ENCODE results near the gene ALKBH5.

Gene ALKBH5

DNA sequence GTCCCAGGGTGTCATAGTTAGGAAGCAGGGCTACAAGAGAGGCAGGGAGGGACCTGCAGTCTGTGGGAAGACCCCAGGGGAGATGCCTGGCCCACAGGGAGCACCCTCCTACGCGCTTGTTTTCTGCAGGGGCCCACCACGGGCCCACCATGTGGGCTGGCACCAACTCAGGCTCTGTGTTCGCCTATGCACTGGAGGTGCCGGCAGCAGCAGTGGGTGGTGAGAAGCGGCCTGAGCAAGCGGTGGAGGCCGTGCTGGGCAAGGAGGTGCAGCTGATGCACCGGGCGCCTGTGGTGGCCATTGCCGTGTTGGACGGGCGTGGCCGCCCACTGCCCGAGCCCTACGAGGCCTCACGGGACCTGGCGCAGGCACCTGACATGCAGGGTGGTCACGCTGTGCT lies 56.8 kb downstream of the ALKBH5 start:
- no peak overlapping the region for H3K4me3 ChIP-seq (replicated peaks; ENCODE audit: low read depth, low read length)
- DNase-seq (ENCODE audit: low read depth) = no peak
- TF ChIP-seq, protein P1, sequence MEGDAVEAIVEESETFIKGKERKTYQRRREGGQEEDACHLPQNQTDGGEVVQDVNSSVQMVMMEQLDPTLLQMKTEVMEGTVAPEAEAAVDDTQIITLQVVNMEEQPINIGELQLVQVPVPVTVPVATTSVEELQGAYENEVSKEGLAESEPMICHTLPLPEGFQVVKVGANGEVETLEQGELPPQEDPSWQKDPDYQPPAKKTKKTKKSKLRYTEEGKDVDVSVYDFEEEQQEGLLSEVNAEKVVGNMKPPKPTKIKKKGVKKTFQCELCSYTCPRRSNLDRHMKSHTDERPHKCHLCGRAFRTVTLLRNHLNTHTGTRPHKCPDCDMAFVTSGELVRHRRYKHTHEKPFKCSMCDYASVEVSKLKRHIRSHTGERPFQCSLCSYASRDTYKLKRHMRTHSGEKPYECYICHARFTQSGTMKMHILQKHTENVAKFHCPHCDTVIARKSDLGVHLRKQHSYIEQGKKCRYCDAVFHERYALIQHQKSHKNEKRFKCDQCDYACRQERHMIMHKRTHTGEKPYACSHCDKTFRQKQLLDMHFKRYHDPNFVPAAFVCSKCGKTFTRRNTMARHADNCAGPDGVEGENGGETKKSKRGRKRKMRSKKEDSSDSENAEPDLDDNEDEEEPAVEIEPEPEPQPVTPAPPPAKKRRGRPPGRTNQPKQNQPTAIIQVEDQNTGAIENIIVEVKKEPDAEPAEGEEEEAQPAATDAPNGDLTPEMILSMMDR (IDR thresholded peaks at IDR 0.05; ENCODE audit: low read length, missing control alignments) = no peak

DNA sequence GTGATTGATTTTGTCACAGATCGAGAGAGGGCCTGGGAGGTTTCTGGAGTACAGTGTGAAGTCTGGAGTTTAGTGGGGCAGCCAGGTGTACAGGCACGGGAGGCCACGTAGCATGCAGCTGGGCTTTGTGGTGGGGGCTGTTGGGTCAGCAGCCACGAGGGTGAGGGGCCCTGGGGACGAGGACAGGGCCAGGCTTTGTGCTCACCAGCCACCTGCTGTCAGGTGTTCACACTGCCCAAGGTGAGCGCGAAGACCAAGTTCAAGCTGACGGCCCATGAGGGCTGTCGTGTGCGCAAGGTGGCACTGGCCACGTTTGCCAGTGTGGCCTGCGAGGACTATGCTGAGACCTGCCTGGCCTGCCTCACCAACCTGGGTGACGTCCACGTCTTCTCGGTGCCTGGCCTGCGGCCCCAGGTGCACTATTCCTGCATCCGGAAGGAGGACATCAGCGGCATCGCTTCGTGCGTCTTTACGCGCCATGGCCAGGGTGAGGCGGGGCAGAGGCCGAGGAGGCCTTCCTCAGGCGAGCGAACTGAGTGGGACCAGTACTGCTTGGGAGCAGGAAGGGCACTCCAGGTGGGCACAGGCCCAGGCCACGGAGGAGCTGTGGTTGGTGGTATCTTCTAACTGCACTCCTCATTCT lies 57.7 kb downstream of the ALKBH5 start:
- no peak for DNase-seq (ENCODE audit: low read depth)
- H3K4me3 ChIP-seq (replicated peaks; ENCODE audit: low read depth, low read length) = no peak overlapping the region
- TF ChIP-seq, protein P1 (IDR thresholded peaks at IDR 0.05; ENCODE audit: low read length, missing control alignments) = no peak

DNA sequence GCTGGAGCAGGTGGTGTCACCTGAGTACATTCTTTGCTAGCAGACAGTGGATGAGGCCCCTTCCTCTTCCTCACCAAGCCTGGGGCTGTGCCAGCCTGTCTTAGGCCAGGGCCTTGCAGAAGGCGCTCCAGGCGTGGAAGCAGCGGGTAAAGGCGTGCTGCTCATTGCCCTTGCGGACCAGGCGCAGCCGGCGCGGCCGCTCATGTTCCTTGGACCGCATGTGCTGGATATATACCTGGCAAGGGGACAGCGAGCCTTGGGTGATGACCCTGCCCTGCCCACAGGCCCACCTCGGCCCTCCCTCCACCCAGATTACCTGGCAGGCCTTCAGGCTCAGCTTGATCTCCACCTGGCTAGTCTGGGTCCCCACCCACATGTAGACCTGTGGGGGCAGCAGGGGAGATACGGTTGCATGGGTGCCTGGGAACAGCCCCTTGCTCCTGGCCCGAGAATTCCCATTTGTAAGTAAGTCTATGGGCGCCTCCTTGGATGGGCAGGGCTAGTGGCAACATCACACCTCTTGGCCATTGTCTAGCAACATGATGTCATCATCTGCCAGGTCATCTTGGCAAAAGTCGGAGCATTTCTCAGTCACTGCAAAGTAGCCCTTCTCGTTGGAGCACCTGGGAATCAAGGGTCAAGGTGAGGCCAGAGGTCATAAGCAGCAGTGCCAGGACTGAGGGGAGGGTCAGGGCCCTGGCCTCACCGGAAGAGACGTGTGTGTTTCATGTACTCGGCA lies 61.6 kb downstream of the ALKBH5 start:
- TF ChIP-seq, protein P1 (IDR thresholded peaks at IDR 0.05; ENCODE audit: low read length, missing control alignments) = no peak
- no peak for DNase-seq (ENCODE audit: low read depth)
- no peak overlapping the region for H3K4me3 ChIP-seq (replicated peaks; ENCODE audit: low read depth, low read length)

DNA sequence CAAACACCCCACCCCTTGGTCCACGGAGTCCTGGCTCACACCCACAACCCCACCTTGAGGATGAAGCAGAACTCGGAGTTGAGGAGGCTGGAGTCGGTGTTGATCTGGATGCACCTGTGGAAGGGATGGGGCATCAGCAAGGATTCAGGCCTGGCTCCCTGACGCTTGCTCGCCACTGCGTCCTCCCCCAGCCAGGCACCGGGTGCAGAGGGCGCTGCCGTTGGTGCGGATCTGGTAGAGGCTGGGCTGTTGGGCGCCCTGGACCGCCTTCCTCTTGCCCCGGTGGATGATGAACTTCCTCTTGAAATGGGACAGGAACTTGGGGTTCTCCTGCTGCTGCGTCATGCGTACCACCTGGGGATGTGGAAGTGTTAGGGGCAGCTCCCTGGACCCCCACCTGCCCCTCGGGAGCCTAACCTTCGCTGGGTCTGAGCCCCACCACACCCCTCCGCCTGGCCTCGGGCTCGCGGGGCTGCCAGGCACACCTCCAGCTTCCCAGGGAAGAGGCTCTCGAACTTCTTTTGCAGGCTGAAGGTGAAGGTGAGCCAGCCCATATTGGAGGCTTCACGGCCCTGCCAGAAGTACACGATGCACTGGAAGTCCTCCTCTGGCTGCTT lies 62.6 kb downstream of the ALKBH5 start:
- no peak for DNase-seq (ENCODE audit: low read depth)
- TF ChIP-seq, protein P1 (IDR thresholded peaks at IDR 0.05; ENCODE audit: low read length, missing control alignments) = no peak
- H3K4me3 ChIP-seq (replicated peaks; ENCODE audit: low read depth, low read length) = no peak overlapping the region

DNA sequence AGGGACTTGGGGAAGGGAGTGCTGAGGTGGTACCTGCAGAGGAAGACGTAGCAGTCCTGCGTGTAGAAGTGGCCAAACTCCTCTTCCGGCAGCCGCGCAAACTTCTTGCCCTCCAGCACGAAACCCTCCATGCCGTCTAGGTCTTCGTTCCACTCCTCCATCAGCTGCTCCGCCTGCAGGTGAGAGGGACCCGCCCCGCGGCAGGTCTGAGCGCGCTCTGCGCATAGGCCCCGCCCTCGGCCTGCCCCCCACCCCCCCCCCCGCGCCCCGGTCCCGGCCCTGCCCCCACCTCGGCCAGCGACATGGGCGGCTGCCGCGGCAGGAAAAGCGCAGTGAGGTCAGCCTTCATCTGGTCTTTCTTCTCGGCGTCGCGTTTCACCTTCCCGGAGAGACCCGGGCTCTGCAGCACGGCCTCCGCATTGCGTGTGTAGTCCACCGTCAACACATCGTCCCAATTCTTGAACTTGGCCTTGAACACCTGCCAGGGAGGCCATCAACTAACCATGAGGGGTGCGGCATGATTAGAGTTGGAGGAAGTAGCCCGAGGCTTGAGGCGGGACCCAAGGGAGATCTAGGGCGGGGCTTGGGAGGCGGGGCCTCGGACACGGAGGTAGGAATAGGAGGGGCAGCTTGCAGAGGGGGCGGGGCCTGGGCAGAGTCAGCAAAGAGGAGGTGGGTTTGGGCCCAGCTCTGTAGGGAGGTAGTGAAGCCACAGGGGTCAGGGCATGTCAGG lies 63.4 kb downstream of the ALKBH5 start:
- TF ChIP-seq, protein P1 (IDR thresholded peaks at IDR 0.05; ENCODE audit: low read length, missing control alignments) = no peak
- no peak overlapping the region for H3K4me3 ChIP-seq (replicated peaks; ENCODE audit: low read depth, low read length)
- DNase-seq (ENCODE audit: low read depth) = peak; percentile 31

DNA sequence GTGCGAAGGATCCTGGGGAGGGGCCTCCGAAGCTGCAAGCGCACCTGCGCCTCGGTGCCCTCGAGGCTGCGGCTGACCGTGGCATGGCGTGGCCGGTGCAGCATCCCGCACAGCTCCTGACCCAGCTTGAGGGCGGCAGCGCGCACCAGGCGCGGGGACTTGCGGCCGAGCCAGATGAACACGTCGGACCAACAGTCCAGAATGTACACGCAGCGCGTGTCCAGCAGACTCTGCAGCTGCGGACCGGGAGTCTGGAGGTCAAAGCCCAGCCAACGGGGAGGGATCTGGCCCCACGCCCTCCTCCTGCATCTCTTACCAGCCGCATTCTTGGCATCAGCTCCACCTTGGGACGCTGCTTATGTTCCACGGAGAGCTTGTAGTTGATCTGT lies 64.0 kb downstream of the ALKBH5 start:
- no peak overlapping the region for H3K4me3 ChIP-seq (replicated peaks; ENCODE audit: low read depth, low read length)
- DNase-seq (ENCODE audit: low read depth) = no peak
- TF ChIP-seq, protein P1 (IDR thresholded peaks at IDR 0.05; ENCODE audit: low read length, missing control alignments) = no peak

Data from fibroblast of pulmonary artery (primary cell).